Keratinocyte (primary cell): Measurements from ENCODE around the gene EVI5. TPM values are rescaled to one million over a fixed set of nuclear protein-coding genes. Genes with fewer than 3 reads are reported as not detected.

Source experiments
- DNase-seq: peaks from one replicate; pipeline ENCODE4 v3.0.0-alpha.2; 2011; ENCODE audit warnings: low read depth, missing footprints, low spot score
- FAIRE-seq: peaks from 2 replicates; lab custom pipeline; 2011; peaks lifted over from hg19 to GRCh38; lab: Jason Lieb, UNC
- H2AFZ ChIP-seq: 2 replicates; pipeline ENCODE4 v1.6.0; 2012; ENCODE audit warnings: low read length, control low read depth, inconsistent platforms; ENCODE audit not compliant: control insufficient read depth
- H3K27ac ChIP-seq: 2 replicates; pipeline ENCODE4 v1.5.1; 2011; ENCODE audit warnings: low read length; ENCODE audit not compliant: control insufficient read depth, insufficient read depth
- H3K27me3 ChIP-seq: 3 replicates; pipeline ENCODE4 v1.6.0; 2011; ENCODE audit warnings: low read length; ENCODE audit not compliant: control insufficient read depth, insufficient read depth; ENCODE audit errors: extremely low read depth
- H3K36me3 ChIP-seq, 2 experiments: 2 replicates in 1 of 2; 3 replicates in 1 of 2; pipeline ENCODE4 v1.5.1; 2011; ENCODE audit warnings: low read length in 2 of 2, mild to moderate bottlenecking in 1 of 2; ENCODE audit not compliant: control insufficient read depth in 2 of 2, insufficient read depth in 2 of 2; ENCODE audit errors: extremely low read depth in 1 of 2
- H3K4me1 ChIP-seq: 3 replicates; pipeline ENCODE4 v1.5.1; 2011; ENCODE audit warnings: low read length; ENCODE audit not compliant: control insufficient read depth, insufficient read depth; ENCODE audit errors: extremely low read depth
- H3K4me2 ChIP-seq: 3 replicates; pipeline ENCODE4 v1.6.0; 2011; ENCODE audit warnings: low read depth, low read length; ENCODE audit not compliant: control insufficient read depth, insufficient read depth; ENCODE audit errors: extremely low read depth
- H3K4me3 ChIP-seq, 3 experiments: fragments of 200-600 bp in 1 of 3; sonication (generic) in 1 of 3; 2 replicates in 2 of 3; 3 replicates in 1 of 3; pipeline ENCODE4 v1.5.1; 2011 to 2016; ENCODE audit warnings: low read length in 3 of 3, mild to moderate bottlenecking in 3 of 3, control low read depth in 2 of 3, inconsistent platforms in 1 of 3, low read depth in 1 of 3, mixed read lengths in 1 of 3, mixed run types in 1 of 3, moderate library complexity in 1 of 3; ENCODE audit not compliant: control insufficient read depth in 2 of 3, insufficient read depth in 2 of 3; ENCODE audit errors: extremely low read depth in 1 of 3
- H3K79me2 ChIP-seq: 2 replicates; pipeline ENCODE4 v1.6.0; 2012; ENCODE audit warnings: low read length; ENCODE audit not compliant: control insufficient read depth, insufficient read depth
- H3K9ac ChIP-seq: 3 replicates; pipeline ENCODE4 v1.6.0; 2011; ENCODE audit warnings: low read length; ENCODE audit not compliant: control insufficient read depth, insufficient read depth; ENCODE audit errors: extremely low read depth
- H3K9me1 ChIP-seq: 3 replicates; pipeline ENCODE4 v1.6.0; 2011; ENCODE audit warnings: low read length; ENCODE audit not compliant: control insufficient read depth, insufficient read depth; ENCODE audit errors: extremely low read depth
- H3K9me3 ChIP-seq: 2 replicates; pipeline ENCODE4 v1.5.1; 2012; ENCODE audit warnings: low read depth, low read length; ENCODE audit not compliant: control insufficient read depth
- H4K20me1 ChIP-seq: 3 replicates; pipeline ENCODE4 v1.6.0; 2011; ENCODE audit warnings: low read length; ENCODE audit not compliant: control insufficient read depth, insufficient read depth; ENCODE audit errors: extremely low read depth
- CTCF ChIP-seq, 3 experiments: IDR thresholded peaks in 1 of 3; conservative IDR thresholded peaks in 1 of 3; optimal IDR thresholded peaks in 1 of 3; 2 replicates in 2 of 3; 3 replicates in 1 of 3; pipeline versions ENCODE3 to v1.5.1; 2011; ENCODE audit warnings: low read length in 3 of 3, mild to moderate bottlenecking in 3 of 3, moderate library complexity in 2 of 3, control low read depth in 1 of 3, inconsistent platforms in 1 of 3; ENCODE audit not compliant: insufficient read depth in 2 of 3; ENCODE audit errors: extremely low read depth in 1 of 3
- EZH2 ChIP-seq: IDR thresholded peaks from one replicate; pipeline ENCODE4 v1.6.1; 2012; ENCODE audit warnings: inconsistent platforms, mild to moderate bottlenecking, low read length, moderate library complexity
- dilution Hi-C: fragments of 300-500 bp; cut with MboI; formaldehyde crosslinking; loops from one replicate; pipeline ENCODE4 v1.7.0; 2020; ENCODE audit warnings: low sequenced_read_pairs; ENCODE audit not compliant: extremely low pct_ligation_motif_present
- polyA plus RNA-seq, 5 experiments: library from polyadenylated mRNA; depleted of rRNA in 3 of 5; stranded (reverse) in 3 of 5; stranded (forward) in 1 of 5; unstranded in 1 of 5; fragments of >200 nt; gene quantifications; 1 replicate in 1 of 5; 2 replicates in 3 of 5; 3 replicates in 1 of 5; pipeline versions ENCODE4 v1.2.1 to v1.2.3, GENCODE V29; 2011 to 2012; ENCODE audit warnings: missing spikeins in 2 of 5, low read depth in 1 of 5, low replicate concordance in 1 of 5

EVI5 gene
- polyA plus RNA-seq, 1 donor (not counting 4 experiments of a cell fraction or from before 2014, with no cell fraction given): 23.2 TPM

GRCh38 chr1:92494485-92495141 lies 290.3 kb downstream of the EVI5 start:
- dilution Hi-C loops: no loop called here
- Histone ChIP-seq H3K27ac (no peak overlapping the region), H3K4me3 (no peak overlapping the region), H3K9ac (no peak overlapping the region), H4K20me1 (no peaks in the 10 kb centered on the region), H2AFZ (no peak overlapping the region), H3K9me3 (no peaks in the 10 kb centered on the region), H3K79me2 (no peaks in the 10 kb centered on the region), H3K4me2 (no peak overlapping the region), H3K4me1 (no peaks in the 10 kb centered on the region), H3K36me3 (no peaks in the 10 kb centered on the region), H3K27me3 (no peaks in the 10 kb centered on the region), H3K9me1 (no peaks in the 10 kb centered on the region)
- FAIRE-seq (no peak), DNase-seq (no peak)
- no peak for TF ChIP-seq CTCF (optimal IDR thresholded peaks at IDR 0.05 in 1 of 3, IDR thresholded peaks at IDR 0.05 in 1 of 3, conservative IDR thresholded peaks at IDR 0.05 in 1 of 3; ENCODE audit: extremely low read depth in 1 of 3, insufficient read depth in 2 of 3, low read length in 3 of 3)
- TF ChIP-seq EZH2: no peak

DNA sequence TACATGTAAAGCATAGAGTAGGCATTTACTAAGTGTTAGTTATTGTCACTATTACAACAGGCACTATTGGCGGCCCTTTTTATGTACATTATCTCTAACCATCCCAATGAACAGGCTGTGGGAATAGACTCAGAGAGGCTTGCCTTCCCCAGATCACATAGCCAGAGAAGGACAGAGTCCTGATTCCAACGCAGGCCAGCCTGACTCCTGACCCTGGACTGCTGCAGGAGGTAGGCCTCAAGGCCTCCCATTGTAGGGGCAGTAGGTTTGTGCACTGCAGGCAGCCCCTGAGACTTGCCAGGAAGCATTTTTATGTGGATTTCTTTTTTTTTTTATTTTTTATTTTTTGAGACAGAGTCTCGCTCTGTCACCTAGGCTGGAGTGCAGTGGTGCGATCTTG lies 291.8 kb downstream of the EVI5 start:
- FAIRE-seq: no peak
- H3K4me3 ChIP-seq: no peak overlapping the region
- dilution Hi-C loops: no loop called here
- H3K27ac ChIP-seq: no peak overlapping the region
- no peak overlapping the region for H3K9ac ChIP-seq
- peaks cover 12% of the 10 kb centered on the region for H3K27me3 ChIP-seq
- H3K9me1 ChIP-seq: no peaks in the 10 kb centered on the region
- H3K4me2 ChIP-seq: no peak overlapping the region
- TF ChIP-seq EZH2 (no peak), CTCF (optimal IDR thresholded peaks at IDR 0.05 in 1 of 3, IDR thresholded peaks at IDR 0.05 in 1 of 3, conservative IDR thresholded peaks at IDR 0.05 in 1 of 3; ENCODE audit: extremely low read depth in 1 of 3, insufficient read depth in 2 of 3, low read length in 3 of 3) (no peak)
- no peaks in the 10 kb centered on the region for H3K79me2 ChIP-seq
- H2AFZ ChIP-seq: no peak overlapping the region
- no peaks in the 10 kb centered on the region for H3K9me3 ChIP-seq
- H3K4me1 ChIP-seq: no peaks in the 10 kb centered on the region
- H3K36me3 ChIP-seq: no peaks in the 10 kb centered on the region
- no peak for DNase-seq
- no peaks in the 10 kb centered on the region for H4K20me1 ChIP-seq
